MM.1S (cell line): Measurements from ENCODE around the gene COL13A1.

Experiments
- DNase-seq: peaks from one replicate; pipeline ENCODE4 v3.0.0-alpha.2; 2015
- H2AFZ ChIP-seq: fragments of 300-600 bp; sonication (generic); 2 replicates; pipeline ENCODE4 v1.6.0; 2016; ENCODE audit warnings: antibody characterized with exemption, low read length
- H3F3A ChIP-seq: fragments of 300-600 bp; sonication (generic); 2 replicates; pipeline ENCODE4 v1.6.1; 2016; ENCODE audit warnings: mild to moderate bottlenecking, antibody characterized with exemption, low read length, moderate library complexity, mixed read lengths; ENCODE audit not compliant: insufficient read depth
- H3K27ac ChIP-seq: fragments of 300-600 bp; sonication (generic); 2 replicates; pipeline ENCODE4 v1.5.1; 2016; ENCODE audit warnings: mild to moderate bottlenecking, low read length
- H3K27me3 ChIP-seq: fragments of 300-600 bp; sonication (generic); replicated peaks from 2 replicates; pipeline ENCODE4 v1.6.0; 2016; ENCODE audit warnings: low read length; ENCODE audit not compliant: insufficient read depth
- H3K36me3 ChIP-seq: fragments of 300-600 bp; sonication (generic); replicated peaks from 2 replicates; pipeline ENCODE4 v1.6.1; 2016; ENCODE audit warnings: mild to moderate bottlenecking, low read length, mixed read lengths; ENCODE audit not compliant: insufficient read depth
- H3K4me1 ChIP-seq: fragments of 300-600 bp; sonication (generic); 2 replicates; pipeline ENCODE4 v1.6.1; 2016; ENCODE audit warnings: low read length, mixed read lengths
- H3K4me2 ChIP-seq: fragments of 300-600 bp; sonication (generic); 2 replicates; pipeline ENCODE4 v1.6.0; 2016; ENCODE audit warnings: low read depth, low read length
- H3K4me3 ChIP-seq: fragments of 300-600 bp; sonication (generic); 2 replicates; pipeline ENCODE4 v1.5.1; 2016; ENCODE audit warnings: low read length, mixed read lengths
- H3K79me2 ChIP-seq: fragments of 300-600 bp; sonication (generic); 2 replicates; pipeline ENCODE4 v1.6.1; 2016; ENCODE audit warnings: mixed run types, low read length, mixed read lengths
- H3K9ac ChIP-seq: fragments of 300-600 bp; sonication (generic); 2 replicates; pipeline ENCODE4 v1.6.1; 2016; ENCODE audit warnings: low read length, mixed read lengths
- H3K9me2 ChIP-seq: fragments of 300-600 bp; sonication (generic); replicated peaks from 2 replicates; pipeline ENCODE4 v1.6.1; 2016; ENCODE audit warnings: mild to moderate bottlenecking, low read length, mixed read lengths; ENCODE audit not compliant: insufficient read depth
- H3K9me3 ChIP-seq: fragments of 300-600 bp; sonication (generic); replicated peaks from 2 replicates; pipeline ENCODE4 v1.6.1; 2016; ENCODE audit warnings: mild to moderate bottlenecking, low read length, mixed read lengths; ENCODE audit not compliant: insufficient read depth
- H4K20me1 ChIP-seq: fragments of 300-600 bp; sonication (generic); 2 replicates; pipeline ENCODE4 v1.6.1; 2016; ENCODE audit warnings: mild to moderate bottlenecking, low read length, moderate library complexity, mixed read lengths; ENCODE audit not compliant: insufficient read depth
- EZH2 ChIP-seq: fragments of 300-600 bp; sonication (generic); optimal IDR thresholded peaks from 2 replicates; pipeline ENCODE3; 2017; ENCODE audit warnings: low read depth, mild to moderate bottlenecking, antibody characterized with exemption, low read length, mixed read lengths
- EZH2phosphoT487 ChIP-seq: fragments of 300-600 bp; sonication (generic); IDR thresholded peaks from 2 replicates; pipeline ENCODE4 v1.6.1; 2018; ENCODE audit warnings: antibody characterized with exemption, low read length
- TF ChIP-seq, protein P1 (sequence below): fragments of 300-600 bp; sonication (generic); IDR thresholded peaks from 2 replicates; pipeline ENCODE4 v1.5.1; 2016; ENCODE audit warnings: antibody characterized with exemption, low read length, mixed read lengths

COL13A1 gene

DNA sequence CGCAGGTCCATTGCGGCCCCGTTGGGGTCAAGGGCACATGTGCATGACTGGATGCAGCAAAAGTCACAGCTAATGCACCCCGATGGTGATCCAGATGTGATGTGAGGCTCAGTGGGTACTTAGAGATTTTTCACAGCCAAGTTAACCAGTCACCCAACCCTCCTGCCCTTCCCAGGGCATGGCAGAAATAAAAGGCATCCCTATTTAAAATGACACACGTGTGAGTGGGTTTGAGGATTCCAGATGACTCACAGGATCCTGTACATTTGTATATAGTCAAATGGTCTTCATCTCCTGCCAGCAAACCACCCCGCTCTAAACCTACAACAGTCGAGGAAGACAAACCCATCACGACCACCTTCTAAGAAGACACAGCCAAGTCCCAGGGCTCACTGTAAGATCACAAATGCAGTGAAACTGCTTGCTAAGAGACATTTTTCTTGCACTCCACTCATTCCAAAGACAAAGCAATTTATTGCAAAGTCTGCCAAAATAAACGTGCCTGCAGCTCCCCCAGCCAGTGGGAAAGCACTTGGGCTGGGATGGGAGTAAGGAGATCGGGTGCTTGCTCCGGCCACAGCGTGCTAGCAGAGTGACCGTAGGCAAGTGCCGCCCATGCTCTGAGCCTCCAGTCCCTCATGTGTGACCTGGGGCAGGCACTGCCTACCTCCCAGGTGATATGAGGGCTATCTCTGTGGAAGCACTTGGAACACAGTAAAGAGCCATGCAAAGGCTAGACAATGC, 164.4 kb downstream of the COL13A1 start:
- H3K9me2 ChIP-seq = no peaks in the 10 kb centered on the region
- TF ChIP-seq EZH2phosphoT487 = no peak
- no peak for TF ChIP-seq EZH2
- no peaks in the 10 kb centered on the region for H3K36me3 ChIP-seq
- no peak overlapping the region for H3K4me3 ChIP-seq
- no peaks in the 10 kb centered on the region for H3K4me1 ChIP-seq
- no peaks in the 10 kb centered on the region for H4K20me1 ChIP-seq
- no peak overlapping the region for H3K9ac ChIP-seq
- no peaks in the 10 kb centered on the region for H3F3A ChIP-seq
- no peak overlapping the region for H2AFZ ChIP-seq
- H3K79me2 ChIP-seq = no peaks in the 10 kb centered on the region
- H3K27me3 ChIP-seq = peaks cover 4% of the 10 kb centered on the region; the same call in 1 of the 2 replicates
- no peak for DNase-seq
- no peak overlapping the region for H3K27ac ChIP-seq
- no peak overlapping the region for H3K4me2 ChIP-seq
- no peaks in the 10 kb centered on the region for H3K9me3 ChIP-seq

DNA sequence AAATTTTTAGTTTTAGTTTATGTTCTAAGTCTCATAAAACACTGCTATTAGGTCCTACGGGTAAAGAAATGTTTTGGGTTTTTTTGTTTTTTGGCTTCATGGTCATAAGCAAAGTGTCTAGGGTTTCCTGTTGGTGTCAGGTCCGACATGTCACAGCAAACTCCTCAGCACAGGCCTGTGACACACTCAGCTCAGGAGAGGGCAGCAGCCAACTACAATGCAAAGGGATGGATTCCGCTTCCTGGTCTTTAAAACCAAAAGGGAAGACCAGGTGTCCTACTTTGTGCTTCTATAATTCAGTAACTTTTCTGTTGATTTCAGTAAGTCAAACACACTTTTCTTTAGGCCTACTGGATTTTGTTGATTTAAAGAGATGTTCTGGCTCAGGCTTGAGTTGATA, 167.1 kb downstream of the COL13A1 start:
- H4K20me1 ChIP-seq = no peaks in the 10 kb centered on the region
- TF ChIP-seq, protein P1, sequence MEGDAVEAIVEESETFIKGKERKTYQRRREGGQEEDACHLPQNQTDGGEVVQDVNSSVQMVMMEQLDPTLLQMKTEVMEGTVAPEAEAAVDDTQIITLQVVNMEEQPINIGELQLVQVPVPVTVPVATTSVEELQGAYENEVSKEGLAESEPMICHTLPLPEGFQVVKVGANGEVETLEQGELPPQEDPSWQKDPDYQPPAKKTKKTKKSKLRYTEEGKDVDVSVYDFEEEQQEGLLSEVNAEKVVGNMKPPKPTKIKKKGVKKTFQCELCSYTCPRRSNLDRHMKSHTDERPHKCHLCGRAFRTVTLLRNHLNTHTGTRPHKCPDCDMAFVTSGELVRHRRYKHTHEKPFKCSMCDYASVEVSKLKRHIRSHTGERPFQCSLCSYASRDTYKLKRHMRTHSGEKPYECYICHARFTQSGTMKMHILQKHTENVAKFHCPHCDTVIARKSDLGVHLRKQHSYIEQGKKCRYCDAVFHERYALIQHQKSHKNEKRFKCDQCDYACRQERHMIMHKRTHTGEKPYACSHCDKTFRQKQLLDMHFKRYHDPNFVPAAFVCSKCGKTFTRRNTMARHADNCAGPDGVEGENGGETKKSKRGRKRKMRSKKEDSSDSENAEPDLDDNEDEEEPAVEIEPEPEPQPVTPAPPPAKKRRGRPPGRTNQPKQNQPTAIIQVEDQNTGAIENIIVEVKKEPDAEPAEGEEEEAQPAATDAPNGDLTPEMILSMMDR = no peak
- no peak for TF ChIP-seq EZH2
- TF ChIP-seq EZH2phosphoT487 = no peak
- no peak overlapping the region for H3K27ac ChIP-seq
- H3K27me3 ChIP-seq = peaks cover 4% of the 10 kb centered on the region; the same call in 1 of the 2 replicates
- no peak overlapping the region for H3K9ac ChIP-seq
- no peak overlapping the region for H3K4me2 ChIP-seq
- H3K79me2 ChIP-seq = no peaks in the 10 kb centered on the region
- no peaks in the 10 kb centered on the region for H3K9me2 ChIP-seq
- no peak overlapping the region for H3K4me3 ChIP-seq
- no peaks in the 10 kb centered on the region for H3K9me3 ChIP-seq
- no peaks in the 10 kb centered on the region for H3K4me1 ChIP-seq
- no peaks in the 10 kb centered on the region for H3K36me3 ChIP-seq
- DNase-seq = no peak
- no peak overlapping the region for H2AFZ ChIP-seq
- H3F3A ChIP-seq = no peaks in the 10 kb centered on the region

DNA sequence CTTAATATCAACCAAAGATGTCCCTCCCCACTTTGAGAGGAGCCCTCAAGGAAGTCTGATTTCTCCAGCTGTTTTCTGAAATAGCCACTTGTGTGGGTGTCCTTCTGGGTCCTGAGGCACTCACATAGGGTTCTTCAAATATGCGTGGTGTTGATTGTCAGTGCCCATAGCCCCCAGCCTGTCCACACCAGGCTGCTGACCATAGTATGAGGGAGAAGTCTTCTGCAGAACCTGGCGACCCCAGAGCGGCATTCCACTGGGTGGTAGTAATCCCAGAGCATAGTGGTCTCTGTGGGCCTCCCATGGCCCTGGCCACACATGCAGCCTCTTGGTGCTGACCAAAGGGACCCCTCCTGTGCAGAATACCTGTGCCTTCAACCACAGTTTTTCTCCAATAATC, 168.3 kb downstream of the COL13A1 start:
- no peak overlapping the region for H3K4me2 ChIP-seq
- no peaks in the 10 kb centered on the region for H3K9me2 ChIP-seq
- no peaks in the 10 kb centered on the region for H4K20me1 ChIP-seq
- H3K79me2 ChIP-seq = no peaks in the 10 kb centered on the region
- H3K4me3 ChIP-seq = no peak overlapping the region
- TF ChIP-seq, protein P1 = no peak
- TF ChIP-seq EZH2 (no peak), EZH2phosphoT487 (no peak)
- H3F3A ChIP-seq = no peaks in the 10 kb centered on the region
- peaks cover 4% of the 10 kb centered on the region; the same call in 1 of the 2 replicates for H3K27me3 ChIP-seq
- H3K9me3 ChIP-seq = no peaks in the 10 kb centered on the region
- H3K9ac ChIP-seq = no peak overlapping the region
- no peaks in the 10 kb centered on the region for H3K4me1 ChIP-seq
- H3K27ac ChIP-seq = no peak overlapping the region
- H3K36me3 ChIP-seq = no peaks in the 10 kb centered on the region
- no peak for DNase-seq
- no peak overlapping the region for H2AFZ ChIP-seq

DNA sequence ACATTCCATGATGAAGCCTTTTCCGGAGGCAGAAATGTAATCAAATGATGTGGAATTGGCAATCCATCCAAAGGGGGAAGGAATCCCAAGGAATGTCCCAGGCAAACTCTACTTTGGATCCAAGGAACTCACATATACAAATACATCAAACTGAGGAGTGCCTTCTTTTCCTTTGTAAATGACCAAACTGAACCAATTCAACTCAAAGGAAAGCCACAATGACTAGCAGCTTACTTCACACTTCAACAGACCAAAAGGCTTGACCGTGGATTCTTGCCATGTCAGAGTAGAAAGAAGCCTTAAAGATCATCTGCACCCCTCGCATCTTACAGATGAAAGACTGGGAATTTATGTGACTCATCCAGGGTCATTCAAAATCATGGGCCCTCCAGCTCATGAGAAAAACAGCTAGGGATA, 171.3 kb downstream of the COL13A1 start:
- no peak overlapping the region for H3K9ac ChIP-seq
- TF ChIP-seq EZH2phosphoT487 = no peak
- no peak for TF ChIP-seq EZH2
- TF ChIP-seq, protein P1 = no peak
- no peaks in the 10 kb centered on the region for H3K36me3 ChIP-seq
- peaks cover 9% of the 10 kb centered on the region for H3K4me1 ChIP-seq
- no peaks in the 10 kb centered on the region for H3K9me2 ChIP-seq
- H2AFZ ChIP-seq = no peak overlapping the region
- H4K20me1 ChIP-seq = no peaks in the 10 kb centered on the region
- H3K79me2 ChIP-seq = no peaks in the 10 kb centered on the region
- no peak overlapping the region for H3K4me3 ChIP-seq
- DNase-seq = no peak
- no peaks in the 10 kb centered on the region for H3F3A ChIP-seq
- no peak overlapping the region for H3K4me2 ChIP-seq
- no peaks in the 10 kb centered on the region for H3K9me3 ChIP-seq
- H3K27ac ChIP-seq = no peak overlapping the region
- H3K27me3 ChIP-seq = no peaks in the 10 kb centered on the region
